CD4-positive, alpha-beta T cell treated with Interferon gamma for 1 hour (primary cell): ENCODE results near the gene PPM1H.
"Not testable (repeated sequence)": the region's sequence is repeated elsewhere in the genome, so short reads cannot be mapped to it uniquely, and the experiment has no call there.

Experiments
- DNase-seq: peaks from one replicate; pipeline ENCODE4 v3.0.0-alpha.2; 2020

PPM1H gene

DNA sequence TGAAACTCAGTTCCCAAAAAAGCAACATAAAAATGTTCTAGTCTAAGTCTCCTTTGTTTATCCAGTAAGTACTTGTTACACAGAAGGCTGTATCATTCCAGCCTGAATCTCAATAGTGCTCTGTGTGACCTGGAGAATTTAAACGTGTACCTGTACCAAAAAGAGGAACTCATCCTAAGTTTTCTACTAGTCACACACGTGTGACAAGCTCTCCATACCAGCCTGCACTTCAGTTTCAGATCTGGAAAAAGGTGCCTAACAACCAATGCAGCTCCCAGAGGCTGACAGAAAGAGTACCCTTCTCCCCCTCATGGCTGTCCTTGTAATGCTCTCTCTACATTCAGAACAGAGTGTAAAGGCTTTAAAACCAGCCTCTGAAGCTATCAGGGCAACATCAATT lies 27.4 kb downstream of the PPM1H start:
- DNase-seq: no peak

DNA sequence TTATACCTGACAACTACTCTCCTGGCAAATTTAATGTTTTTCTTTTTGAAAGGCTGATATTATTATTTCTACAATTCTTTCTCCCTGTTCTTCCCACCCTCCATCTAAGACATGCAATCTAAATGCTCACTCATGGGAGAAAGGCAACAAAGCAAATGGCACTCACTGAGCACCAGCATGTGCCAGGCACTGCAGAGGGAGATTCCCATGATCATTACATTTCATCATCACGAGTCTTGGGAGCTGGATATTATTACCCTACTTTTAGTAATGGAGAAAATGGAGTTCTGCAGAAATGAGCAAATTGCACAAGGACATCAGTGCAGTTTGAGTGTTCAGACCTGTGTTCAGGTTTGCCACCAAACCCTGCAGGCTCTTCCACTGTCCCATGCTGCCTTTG lies 27.9 kb downstream of the PPM1H start:
- no peak for DNase-seq

DNA sequence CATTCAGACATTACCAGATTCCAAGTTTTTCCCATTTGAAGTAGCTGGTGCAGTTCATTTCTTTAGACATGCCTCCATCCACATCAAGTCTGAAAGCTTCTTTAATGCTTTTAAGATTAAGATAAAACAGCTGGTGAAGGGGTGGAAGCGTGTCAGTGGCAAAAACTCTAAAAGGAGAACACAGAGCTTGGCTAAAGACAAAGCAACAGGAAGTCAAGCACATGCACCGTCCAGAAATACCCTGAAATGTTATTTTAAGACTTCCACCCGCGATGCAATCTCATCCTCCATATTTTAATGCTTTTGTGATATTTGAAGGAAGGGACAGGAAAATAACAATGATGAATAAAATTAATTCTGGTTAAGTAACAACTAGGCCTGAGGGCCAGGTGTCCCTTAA lies 31.8 kb downstream of the PPM1H start:
- DNase-seq: no peak

DNA sequence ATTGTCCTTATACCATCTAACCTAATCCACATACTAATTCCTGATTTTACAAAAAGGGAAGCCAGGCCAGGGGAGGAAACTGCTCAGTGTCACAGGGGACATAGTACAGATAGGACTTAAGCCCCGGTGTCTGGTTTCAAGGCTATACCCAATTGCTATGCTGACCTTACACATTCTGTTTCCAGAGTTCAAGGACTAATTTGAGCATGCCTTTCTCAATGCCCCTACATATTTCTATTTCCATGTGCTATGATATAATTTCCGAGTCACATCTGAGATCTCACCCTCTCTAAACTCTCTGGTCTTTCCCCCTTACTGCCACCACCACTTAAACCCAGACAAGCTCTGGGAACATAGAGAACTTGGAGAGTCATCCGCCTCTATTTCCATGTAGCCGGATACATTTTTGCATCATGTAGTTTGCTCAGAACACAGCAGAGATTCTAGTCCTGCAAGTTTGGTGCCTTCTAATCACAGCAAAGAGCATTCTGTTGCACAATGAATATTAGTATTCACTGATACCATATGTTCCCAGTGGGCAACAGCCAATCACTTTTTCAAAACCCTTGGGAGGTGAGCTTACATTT lies 34.2 kb downstream of the PPM1H start:
- DNase-seq: no peak

DNA sequence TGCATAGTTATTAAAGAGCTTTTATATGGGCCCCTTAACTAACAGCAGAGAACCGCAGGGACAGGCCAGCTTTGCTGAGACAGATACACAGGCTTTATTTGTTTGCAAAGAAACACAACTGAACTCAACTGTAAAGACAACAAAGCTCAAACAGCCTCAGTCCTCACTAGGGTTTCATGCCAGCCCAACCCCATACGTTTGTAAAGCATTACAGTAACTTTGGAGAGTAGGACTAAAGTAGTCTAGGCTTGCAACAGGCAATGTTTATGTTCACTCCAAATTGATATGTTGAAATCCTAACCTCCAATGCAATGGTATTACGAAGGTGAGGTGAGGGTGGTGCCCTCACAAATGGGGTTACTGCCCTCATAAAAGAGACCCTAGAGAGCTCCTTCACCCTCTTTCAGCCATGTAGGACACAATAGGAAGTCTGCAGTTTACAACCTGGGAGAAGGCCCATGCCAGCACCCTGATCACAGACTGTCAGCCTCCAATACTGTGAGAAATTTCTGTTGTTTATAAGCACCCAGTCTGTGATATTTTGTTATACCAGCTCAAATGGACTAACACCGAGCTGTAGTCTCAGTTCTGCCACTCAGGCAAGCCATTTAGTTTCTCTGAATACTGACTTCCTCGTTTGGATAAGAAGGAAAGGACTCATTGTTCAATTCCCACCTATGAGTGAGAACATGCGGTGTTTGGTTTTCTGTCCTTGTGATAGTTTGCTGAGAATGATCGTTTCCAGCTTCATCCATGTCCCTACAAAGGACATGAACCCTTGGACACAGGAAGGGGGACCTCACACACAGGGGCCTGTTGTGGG lies 35.2 kb downstream of the PPM1H start:
- no peak for DNase-seq

DNA sequence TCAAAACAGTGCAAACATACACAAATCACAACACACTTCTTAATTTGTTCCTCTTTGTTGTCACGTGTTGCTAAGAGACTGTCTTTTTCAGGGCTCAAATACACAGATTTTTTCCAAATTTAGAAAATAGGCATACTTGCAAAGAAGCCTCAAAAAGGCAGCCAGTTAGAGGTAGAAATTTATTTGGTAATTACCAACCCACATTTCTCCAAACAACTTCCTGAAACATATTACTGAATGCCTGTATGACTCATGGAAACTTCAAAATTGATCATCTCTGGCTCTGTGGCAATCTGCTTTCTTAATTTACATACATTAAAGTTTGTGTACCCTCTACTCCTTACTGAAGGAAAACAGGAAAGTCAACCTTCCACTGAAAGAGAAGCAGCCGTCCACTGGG lies 36.4 kb downstream of the PPM1H start:
- no peak for DNase-seq

DNA sequence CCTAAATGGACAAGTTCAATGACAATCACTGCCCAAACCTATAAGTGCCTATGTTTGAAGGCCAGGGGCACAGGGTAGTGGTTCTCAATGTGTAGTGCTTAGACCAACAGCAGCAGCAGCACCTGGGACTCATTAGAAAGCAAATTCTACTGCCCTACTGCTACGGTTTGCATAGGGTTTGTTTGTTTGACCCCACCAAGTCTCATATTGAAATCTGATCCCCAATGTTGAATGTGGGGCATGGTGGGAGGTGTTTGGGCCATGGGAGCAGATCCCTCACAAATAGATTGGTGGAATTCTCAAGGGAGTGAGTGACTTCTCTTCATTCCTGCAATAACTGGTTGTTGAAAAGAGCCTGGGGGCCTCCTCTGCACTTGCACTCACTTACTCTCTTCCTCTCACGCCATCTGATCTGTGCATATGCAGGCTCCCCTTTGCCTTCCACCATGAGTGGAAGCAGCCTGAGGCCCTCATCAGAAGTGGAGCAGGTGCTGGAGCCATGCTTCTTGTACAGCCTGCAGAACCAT lies 39.5 kb downstream of the PPM1H start:
- DNase-seq: no peak

DNA sequence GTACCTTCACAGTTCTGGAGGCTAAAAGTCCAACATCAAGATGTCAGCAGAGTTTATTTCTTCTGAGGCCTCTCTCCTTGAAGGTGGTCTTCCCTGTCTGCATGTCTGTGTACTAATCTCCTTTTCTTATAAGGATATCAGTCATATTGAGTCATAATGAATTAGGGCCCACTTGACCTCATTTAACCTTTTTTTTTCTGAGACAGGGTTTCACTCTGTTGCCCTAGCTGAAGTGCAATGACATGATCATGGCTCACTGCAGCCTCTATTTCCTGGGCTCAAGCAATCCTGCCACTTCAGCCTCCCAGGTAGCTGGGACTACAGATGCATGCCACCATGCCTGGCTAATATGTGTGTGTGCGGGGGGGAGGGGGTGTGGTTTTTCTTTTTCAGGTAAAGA lies 41.7 kb downstream of the PPM1H start:
- DNase-seq: no peak

DNA sequence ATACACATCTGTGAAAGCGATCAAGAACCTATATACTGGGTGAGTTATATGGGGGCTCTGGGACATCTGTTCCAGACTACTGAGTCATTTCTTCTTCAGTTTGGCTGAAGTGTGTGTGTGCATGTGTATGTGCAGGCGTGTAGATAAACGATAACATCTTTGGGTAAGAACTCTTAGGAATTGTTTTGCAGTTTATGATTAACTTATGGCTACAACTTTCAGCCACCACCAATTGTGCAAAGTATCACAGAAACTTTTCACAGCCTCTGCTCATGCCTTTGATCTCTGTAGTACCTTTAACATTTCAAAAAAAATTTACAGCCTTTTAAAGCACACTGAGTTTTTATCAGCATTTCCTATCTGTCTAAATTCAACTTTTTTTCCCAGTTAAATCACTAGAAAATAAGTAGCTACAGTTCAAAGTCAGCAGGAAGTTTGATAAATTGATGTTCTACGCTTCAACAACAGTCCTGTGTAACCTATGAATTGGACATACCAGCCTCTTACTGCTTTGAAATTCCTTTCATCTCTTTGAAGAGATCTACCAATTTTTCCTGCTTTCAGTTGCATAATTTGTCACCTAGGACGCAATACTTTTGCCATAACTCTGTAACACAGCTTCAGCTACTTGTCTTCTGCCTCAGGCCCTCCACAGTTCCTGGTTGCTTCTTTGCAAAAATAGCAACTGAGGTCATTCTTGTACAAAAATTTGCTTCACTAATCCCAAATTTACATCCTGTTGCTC lies 43.0 kb downstream of the PPM1H start:
- DNase-seq: no peak

DNA sequence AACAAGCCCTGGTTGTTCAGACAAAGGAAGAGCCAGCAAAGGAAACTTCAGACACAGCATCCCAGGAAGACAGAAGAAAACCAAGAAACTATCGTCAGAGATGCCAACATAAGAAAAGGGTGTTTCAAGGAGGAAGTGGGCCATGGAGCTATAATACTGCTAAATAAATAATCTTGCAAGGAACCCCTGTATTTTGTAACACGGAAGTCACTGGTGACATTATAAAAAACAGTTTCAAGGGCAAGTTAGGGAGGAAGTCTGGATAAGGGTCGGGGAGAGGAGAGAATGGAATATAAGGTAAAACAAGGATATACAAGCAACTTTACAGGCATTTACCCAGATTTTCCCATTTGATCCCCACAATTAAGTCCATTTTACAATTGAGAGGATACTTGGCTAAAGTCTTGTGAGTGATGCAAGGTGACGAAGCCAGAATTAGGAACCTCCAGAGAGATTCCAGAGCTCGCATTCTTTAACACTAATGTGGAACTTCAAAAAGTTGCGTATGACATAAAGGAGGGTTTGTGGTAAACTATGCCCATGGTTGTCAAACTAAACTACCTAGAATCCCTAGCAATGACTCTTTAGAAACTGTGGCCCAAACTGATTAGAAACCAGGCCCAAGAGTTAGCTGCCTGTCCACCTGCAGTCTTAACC lies 46.4 kb downstream of the PPM1H start:
- DNase-seq: no peak

DNA sequence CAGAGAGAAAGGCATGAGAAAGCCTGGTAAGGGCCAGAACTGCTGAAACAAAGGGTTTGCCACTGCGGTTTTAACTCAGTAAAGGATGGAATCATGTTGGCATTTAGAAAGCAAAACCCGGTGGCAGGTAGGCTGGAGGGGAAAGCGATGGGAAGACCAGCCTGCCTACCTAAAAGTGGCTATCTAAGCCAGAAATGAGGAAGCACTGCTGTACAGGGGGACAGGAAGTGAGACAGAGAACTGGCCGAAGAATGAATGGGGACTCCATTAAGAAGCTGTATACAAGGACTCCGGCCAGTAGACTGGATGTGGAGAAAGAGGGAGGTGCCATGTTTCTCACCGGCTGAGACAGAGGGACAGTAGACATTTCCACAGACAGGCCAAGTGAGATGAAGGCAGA lies 48.2 kb downstream of the PPM1H start:
- DNase-seq: no peak

DNA sequence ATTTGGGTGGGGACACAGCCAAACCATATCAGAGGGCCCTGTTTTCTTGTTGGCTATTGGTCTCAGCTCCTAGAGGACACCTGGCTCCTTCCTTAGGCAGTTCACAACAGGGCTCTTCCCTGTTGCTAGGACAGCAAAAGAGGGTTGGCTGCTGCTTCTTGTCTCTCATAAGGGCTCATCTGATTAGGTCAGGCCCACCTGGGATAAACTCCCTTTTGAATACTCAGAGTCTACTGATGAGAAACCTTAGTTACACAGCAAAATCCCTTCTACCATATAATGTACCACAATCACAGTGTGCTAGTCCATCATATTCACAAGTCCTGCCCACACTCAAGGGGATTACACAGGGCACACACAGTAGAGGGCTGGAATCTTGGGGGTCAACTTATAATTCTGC lies 49.7 kb downstream of the PPM1H start:
- no peak for DNase-seq

DNA sequence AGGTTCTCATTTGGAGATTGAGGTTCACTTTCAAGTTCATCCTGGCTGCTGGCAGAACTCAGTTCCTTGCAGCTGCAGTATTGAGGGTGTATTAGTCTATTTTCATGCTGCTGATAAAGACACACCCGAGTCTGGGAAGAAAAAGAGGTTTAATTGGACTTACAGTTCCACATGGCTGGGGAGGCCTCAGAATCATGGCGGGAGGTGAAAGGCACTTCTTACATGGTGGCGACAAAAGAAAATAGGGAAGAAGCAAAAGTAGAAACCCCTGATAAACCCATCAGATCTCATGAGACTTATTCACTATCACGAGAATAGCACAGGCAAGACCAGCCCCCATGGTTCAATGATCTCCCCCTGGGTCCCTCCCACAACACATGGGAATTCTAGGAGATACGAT lies 50.1 kb downstream of the PPM1H start:
- not testable (repeated sequence) for DNase-seq

DNA sequence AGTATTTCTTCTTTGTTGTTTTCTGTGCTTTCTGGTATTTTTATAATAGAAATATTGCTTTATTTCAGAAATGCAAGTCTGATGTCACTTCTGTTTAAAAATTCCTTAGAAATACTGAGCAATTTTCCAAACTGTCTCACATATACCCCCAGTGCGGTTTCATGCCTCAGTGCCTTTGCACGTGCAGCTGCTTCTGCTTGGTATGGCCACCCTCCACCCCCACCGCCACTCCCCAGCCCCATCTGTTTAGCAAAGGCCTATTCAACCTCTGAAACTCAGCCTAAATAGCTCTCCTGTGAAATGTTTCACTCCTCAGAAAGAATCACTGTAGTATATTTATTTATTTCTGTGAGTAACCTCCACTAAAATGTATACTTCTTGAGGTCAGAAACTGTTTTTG lies 52.3 kb downstream of the PPM1H start:
- no peak for DNase-seq

DNA sequence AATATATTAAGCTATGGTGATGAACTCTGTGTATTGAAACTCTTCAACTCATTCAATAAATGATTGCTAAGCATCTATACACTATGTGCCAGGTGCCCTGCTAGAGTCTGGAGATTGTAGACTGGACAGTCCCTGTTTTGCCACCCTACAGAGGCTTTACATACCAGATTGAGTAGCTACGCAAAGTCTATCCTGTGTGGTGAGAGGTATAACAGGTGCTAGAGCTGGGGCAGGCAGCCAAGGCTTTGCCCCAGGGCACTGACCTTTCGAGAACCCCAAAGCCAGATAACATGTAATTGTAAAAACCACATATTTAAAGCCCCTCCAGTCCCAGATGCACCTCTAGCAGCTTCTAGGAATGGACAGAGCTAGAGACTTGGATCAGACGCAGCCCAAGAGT lies 52.8 kb downstream of the PPM1H start:
- no peak for DNase-seq

DNA sequence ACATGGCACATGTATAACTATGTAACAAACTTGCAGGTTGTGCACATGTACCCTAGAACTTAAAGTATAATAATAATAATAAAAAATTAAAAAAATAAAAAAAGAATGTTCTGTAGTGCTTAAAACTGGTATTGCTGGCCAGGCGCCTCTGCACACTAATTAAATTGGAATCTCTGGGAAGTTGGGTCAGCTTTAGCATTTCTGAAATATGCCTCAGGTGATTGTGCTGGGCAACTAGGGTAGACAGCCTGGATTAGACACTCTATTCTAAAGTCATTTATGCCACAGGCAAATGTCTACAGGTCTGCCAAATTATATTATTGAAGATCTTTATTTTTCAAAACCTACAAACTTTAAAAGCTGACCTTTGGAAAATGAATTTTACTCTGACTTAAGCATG lies 55.3 kb downstream of the PPM1H start:
- DNase-seq: no peak

DNA sequence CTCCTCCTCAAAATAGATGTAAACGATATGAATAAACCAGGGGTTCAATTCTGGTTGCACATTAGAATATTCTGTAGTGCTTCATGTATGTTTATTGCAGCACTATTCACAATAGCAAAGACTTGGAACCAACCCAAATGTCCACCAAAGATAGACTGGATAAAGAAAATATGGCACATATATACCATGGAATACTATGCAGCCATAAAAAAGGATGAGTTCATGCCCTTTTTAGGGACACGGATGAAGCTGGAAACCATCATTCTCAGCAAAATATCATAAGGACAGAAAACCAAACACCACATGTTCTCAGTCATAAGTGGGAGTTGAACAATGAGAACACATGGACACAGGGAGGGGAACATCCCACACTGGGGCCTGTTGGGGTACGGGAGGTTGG lies 55.7 kb downstream of the PPM1H start:
- DNase-seq: not testable (repeated sequence)

DNA sequence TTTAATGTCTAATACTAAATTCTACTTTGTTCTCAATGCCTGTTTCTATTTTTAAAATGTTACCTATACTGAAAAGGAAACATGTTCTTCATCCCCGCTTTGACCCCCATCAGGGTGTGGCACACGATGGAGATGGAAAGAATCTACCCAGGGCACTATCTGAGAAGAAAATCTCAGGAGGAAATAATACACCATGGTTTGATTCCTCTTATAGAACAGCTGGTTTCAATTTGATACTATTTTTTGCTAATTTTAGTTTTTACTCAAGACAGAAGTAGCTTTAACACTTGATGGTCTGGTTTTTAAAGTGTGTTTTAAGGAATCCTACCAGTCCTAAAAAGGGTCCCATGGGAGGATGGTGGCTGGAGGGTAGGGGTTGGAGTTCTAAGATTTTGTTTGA lies 56.7 kb downstream of the PPM1H start:
- no peak for DNase-seq

DNA sequence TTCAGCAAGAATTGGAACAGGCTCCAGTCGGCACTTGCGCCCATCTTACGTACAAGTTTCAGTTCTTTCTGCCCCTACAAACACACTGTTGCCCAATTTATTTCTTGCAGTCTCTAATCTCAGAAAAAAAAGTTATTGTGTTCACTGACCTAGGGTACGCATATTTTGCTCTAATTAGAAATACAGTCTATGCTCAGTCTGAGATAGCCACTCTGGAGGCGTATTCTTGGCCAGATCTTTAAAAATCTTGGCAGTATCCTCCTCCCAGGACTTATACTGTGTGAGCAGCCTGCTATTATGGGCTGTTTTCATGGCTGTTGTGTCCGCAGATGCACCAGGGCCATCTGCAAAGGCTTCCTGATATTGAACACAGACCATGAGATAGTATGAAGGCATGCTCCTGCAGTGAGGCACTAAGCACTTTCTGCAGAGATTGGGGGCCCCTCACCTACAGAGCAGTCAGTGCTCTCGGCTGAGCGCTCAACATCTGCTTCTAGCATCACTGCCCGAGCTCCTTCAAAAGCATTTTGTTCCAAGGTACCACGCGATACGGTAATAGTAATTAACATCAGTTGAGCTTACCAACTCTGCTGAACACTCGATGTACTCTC lies 57.9 kb downstream of the PPM1H start:
- DNase-seq: no peak

DNA sequence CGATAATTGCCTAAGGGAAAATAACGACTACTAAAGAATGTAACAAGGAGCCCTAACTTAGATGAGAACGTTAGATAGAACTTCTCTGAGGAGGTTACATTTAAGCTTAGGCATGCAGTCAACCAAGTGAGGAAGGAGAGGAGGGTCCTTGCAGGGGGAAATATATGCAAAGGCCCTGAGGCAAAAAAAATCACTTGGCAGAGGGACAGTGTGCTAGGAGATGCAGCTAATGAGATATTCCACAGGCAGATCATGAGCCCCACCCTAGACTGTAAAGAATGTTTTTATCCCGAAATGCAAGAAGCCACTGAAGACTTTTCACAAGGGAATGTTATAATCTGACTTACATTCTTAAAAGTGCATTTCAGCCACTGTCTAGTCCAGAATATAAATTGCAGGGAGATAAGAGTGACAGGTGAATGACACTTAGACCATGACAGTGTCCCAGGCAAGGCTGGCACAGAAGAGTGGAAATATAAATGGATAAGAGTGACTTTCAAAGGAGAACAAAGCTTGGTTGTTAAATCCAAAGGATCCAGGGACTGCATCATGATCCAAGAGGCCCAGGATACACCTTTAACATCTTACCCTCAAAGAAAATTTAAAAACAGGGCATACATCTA lies 61.0 kb downstream of the PPM1H start:
- no peak for DNase-seq

DNA sequence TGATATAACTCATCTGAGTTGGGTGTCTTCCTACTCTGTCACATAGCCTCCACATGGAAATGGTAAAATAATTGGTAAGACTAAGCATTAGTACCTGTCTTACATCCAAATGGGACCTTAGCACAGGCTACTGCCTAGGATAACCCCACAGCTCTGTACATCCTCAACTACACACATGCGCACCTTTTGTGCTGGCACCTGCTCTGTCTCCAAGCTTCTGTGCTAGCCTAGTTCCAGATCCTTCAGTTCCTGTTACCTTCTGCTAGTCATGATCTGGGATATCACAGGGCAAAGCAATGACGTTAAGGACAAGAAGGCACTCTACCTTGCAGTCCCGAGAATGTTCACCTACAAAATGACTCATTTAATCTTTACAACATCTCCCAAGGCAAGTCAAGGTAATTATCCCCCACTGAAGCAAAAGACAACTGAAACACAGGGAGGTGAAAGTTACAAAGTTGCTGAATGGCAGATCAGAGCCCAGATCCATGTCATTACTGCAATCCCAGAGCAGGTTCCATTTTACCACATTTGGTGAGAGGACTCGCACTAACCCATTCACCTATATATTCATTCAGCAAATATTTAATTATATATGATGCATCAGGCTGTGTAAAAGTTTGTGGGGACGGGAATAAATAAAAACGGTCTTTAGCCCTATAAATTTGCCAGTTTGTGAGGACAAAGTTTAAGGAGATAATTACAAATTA lies 61.7 kb downstream of the PPM1H start:
- DNase-seq: no peak

DNA sequence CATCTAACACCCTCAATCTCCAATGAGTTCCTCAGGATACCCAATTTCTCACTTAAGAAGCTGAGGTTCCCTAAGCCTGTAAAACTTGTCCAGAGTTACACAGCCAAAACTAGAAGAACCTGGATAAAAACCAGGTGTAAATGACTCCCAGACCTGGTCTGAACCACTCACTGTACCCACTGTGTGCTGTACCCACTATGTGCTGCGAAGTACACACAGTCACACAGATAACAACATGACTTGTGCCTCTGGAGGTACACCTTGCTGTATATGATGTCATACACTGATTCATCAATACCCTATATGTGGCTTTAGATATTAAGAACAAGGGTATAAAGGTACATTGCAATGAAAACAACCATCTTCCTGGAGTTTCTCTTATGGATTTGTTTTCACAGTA lies 66.1 kb downstream of the PPM1H start:
- DNase-seq: no peak
